ENCODE measurements around the gene STS.

The STS gene, protein sequence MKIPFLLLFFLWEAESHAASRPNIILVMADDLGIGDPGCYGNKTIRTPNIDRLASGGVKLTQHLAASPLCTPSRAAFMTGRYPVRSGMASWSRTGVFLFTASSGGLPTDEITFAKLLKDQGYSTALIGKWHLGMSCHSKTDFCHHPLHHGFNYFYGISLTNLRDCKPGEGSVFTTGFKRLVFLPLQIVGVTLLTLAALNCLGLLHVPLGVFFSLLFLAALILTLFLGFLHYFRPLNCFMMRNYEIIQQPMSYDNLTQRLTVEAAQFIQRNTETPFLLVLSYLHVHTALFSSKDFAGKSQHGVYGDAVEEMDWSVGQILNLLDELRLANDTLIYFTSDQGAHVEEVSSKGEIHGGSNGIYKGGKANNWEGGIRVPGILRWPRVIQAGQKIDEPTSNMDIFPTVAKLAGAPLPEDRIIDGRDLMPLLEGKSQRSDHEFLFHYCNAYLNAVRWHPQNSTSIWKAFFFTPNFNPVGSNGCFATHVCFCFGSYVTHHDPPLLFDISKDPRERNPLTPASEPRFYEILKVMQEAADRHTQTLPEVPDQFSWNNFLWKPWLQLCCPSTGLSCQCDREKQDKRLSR

GRCh38 chrX:7147413-7147977, at the start of gene STS:
Gene STS (plus strand): TSS chrX:7147712. CDS start chrX:7253200, 105,488 bp downstream.
- peak; percentile 59 for DNase-seq

DNA sequence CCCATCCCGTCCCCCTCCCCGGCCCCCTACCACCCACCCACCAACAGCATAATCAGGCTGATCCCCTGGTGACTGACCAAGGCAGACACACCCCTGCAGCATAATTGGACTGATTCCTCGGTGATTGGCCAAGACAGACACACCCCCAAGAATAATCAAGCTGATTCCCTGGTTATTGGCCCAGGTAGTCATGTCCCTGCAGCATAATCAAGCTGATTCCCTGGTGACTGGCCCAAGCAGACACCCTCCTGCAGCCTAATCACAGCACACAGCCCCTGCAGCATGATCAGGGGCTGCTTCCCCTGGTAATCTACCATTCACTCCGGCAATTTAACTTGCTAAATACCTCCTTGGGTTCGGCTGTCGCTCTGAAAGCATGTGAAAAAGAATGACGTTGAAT, 47.5 kb upstream of the STS start:
- DNase-seq, result no peak

DNA sequence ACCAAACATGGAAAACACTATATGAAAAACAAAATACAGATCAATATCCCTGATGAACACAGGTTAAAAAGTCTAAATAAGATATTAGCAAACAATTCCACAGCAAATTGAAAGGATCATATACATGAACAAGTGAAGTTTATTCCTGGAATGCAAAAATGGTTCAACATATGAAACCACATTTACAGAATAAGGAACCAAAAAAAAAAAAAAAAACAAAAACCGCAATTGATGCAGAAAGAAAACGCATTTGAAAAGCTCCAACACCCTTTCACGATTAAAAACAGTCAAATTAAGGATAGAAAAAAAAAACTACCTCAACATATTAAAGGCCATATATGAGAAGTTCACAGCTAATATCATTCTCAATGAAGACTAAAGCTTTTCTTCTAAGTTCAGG, 45.4 kb upstream of the STS start:
- no peak for DNase-seq

DNA sequence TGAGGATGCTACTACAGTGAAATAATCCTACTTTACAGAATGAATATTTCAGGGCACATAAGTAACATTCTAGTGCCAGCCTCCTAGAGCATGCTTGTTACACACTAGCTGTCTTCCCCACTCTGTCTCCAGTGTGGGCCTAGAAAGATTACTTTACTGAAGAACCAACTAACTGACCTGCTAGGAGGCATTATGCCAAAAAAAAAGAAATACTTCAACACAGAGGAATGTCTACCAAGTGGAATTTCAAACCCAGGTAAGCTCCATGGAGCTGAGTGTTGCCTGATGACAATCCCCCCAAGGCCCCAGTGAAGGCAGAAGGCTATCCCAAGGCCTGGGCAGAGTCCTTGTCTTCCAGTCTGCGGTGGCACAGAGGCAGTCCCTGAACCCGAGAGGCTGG, 40.9 kb upstream of the STS start:
- no peak for DNase-seq

- no peak for DNase-seq
Observed at GRCh38 chrX:7108030-7108429, 39.5 kb upstream of the STS start.

- DNase-seq, result no peak
Observed at GRCh38 chrX:7109049-7109531, 38.4 kb upstream of the STS start.

- DNase-seq, result peak; percentile 39
Observed at GRCh38 chrX:7109838-7110793, 37.4 kb upstream of the STS start.

- DNase-seq, result peak; percentile 75
Observed at GRCh38 chrX:7110821-7111276, 36.7 kb upstream of the STS start.

DNA sequence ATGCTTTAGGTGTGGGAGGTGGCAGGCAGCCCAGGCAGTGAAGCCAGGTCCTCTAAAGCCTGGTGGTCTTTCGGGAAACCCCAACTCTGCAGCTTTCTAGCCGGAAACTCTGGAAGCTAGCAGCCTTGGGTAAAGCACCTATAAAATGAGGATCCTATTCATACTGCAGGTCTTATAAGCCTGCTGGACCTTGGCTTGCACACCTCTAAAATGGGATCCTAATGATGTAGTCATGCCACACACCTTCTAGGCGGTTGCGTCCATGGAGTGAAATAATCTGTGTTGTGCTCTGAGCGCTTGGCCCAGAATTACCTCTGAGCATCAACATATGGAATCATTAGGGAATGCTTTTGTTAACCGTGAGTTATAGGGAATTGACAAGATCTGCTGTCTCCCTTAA, 36.0 kb upstream of the STS start:
- DNase-seq, result no peak

GRCh38 chrX:7112071-7112470, 35.4 kb upstream of the STS start:
- no peak for DNase-seq

GRCh38 chrX:7115557-7115956, 32.0 kb upstream of the STS start:
- peak; percentile 86 for DNase-seq

- DNase-seq, result no peak
Observed at GRCh38 chrX:7116081-7116480, 31.4 kb upstream of the STS start.

DNA sequence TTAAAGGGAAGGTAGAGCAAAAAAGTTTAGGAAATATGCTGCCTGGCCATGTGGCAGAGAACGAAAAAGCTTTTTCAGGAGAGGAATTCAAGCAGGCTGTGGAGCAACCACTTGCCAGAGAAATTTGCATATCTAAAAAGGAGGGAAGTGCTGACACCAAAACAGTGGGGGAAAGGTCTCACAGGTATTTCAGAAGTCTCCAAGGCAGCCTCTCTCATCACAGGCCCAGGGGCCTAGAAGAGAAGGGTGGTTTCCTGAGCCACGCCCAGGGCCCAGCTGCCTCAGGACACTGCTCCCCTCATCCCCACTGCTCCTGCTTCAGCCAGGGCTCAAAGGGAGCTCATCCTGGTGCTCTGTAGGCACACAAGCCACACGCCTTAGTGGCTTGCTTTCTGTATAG, 29.9 kb upstream of the STS start:
- peak; percentile 84 for DNase-seq

- DNase-seq, result peak; percentile 77
Observed at GRCh38 chrX:7119950-7120877, 27.3 kb upstream of the STS start.

- DNase-seq, result no peak
Observed at GRCh38 chrX:7120878-7121219, 26.7 kb upstream of the STS start.

GRCh38 chrX:7127056-7127455, 20.5 kb upstream of the STS start:
- no peak for DNase-seq

GRCh38 chrX:7131621-7132020, 15.9 kb upstream of the STS start:
- no peak for DNase-seq

DNA sequence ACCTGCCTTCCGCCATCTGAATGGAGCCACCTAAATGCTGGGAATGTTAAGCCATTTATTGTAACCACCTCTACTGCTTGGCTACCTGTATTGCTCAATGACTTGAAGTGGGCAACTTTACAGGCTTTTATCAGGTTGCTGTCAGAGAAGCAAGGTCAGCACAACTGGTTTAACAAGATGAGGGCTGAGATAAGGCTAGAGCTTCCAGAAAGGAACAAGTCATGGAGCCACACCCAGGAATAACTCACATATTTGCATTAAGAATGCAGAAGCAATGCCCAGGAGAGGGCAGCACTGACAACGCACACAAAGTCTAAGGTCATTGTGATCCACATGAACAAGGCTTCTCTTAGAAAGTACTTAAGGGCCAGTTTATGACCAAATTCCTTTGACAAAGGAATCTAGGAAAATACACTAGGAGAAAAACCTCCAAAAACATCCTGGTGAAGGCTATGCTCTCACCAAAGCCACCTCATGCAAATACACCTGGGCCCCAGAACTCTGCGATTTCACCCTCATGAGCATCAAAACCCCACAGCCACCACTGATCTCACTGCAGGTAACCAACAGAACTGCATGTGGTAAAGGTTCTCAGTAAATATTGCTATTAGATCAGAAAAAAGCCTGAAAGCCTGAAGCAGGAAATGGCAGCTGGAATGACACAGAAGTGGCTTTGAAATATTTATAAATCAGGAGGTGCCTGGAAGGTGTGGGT, 15.0 kb upstream of the STS start:
- peak; percentile 58 for DNase-seq

- no peak for DNase-seq
Observed at GRCh38 chrX:7133050-7133440, 14.5 kb upstream of the STS start.

DNA sequence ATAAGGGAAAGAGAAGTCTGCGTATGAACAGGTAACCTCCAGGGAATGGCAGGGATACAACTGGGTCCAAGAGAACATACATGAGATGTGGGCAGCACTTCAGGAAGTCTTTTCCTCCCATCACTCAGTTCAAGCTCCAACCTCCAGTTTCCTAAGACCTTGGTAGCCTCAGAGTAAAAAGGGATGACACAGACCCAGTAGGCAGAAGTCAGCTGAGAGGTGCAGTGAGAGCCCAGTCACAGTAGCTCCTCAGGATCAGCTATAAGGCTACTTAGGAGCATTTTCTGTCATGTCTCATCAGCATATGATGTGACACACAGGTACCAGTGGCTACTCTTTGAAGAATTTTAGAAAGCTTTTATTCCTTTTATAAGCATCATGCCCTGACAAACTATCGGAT, 12.5 kb upstream of the STS start:
- no peak for DNase-seq
